DND-41 (cell line): ENCODE data around the gene F2R.

ENCODE experiments used
- ATAC-seq: fragments of 200-7000 bp; cut with Tn5 transposase; 3 replicates; pipeline ENCODE4 v1.9.1; 2021; ENCODE audit warnings: low read depth; ENCODE audit not compliant: insufficient read depth
- DNase-seq: peaks from one replicate; pipeline ENCODE4 v3.0.0-alpha.2; 2020
- H2AFZ ChIP-seq: 2 replicates; pipeline ENCODE4 v1.6.0; 2012; ENCODE audit warnings: low read depth, low read length
- H3K27ac ChIP-seq: 2 replicates; pipeline ENCODE4 v1.5.1; 2012; ENCODE audit warnings: low read length, inconsistent platforms
- H3K27me3 ChIP-seq: fragments of 200-600 bp; sonication (generic); 2 replicates; pipeline ENCODE4 v1.6.0; 2012; ENCODE audit warnings: low read length, mild to moderate bottlenecking, inconsistent platforms; ENCODE audit not compliant: insufficient read depth, poor library complexity
- H3K36me3 ChIP-seq: 2 replicates; pipeline ENCODE4 v1.5.1; 2012; ENCODE audit warnings: low read length, inconsistent platforms; ENCODE audit not compliant: insufficient read depth
- H3K4me1 ChIP-seq: 2 replicates; pipeline ENCODE4 v1.5.1; 2012; ENCODE audit warnings: mild to moderate bottlenecking, low read length; ENCODE audit not compliant: insufficient read depth
- H3K4me2 ChIP-seq: 2 replicates; pipeline ENCODE4 v1.6.0; 2012; ENCODE audit warnings: mild to moderate bottlenecking, moderate library complexity, low read length, inconsistent platforms; ENCODE audit not compliant: insufficient read depth
- H3K4me3 ChIP-seq, 2 experiments: fragments of 200-600 bp in 1 of 2; shearing (Covaris generic) in 1 of 2; 2 replicates each; pipeline ENCODE4 v1.5.1; 2012 to 2016; ENCODE audit warnings: inconsistent platforms in 2 of 2, low read length in 2 of 2, mild to moderate bottlenecking in 2 of 2, low read depth in 1 of 2, moderate library complexity in 1 of 2
- H3K79me2 ChIP-seq: 2 replicates; pipeline ENCODE4 v1.6.0; 2012; ENCODE audit warnings: low read length, inconsistent platforms; ENCODE audit not compliant: insufficient read depth
- H3K9ac ChIP-seq: 2 replicates; pipeline ENCODE4 v1.6.0; 2012; ENCODE audit warnings: low read depth, mild to moderate bottlenecking, inconsistent platforms, low read length, moderate library complexity
- H3K9me3 ChIP-seq: 2 replicates; pipeline ENCODE4 v1.5.1; 2012; ENCODE audit warnings: low read length, moderate library complexity, mild to moderate bottlenecking, inconsistent platforms; ENCODE audit not compliant: insufficient read depth, severe bottlenecking
- H4K20me1 ChIP-seq: 2 replicates; pipeline ENCODE4 v1.6.0; 2012; ENCODE audit warnings: low read length; ENCODE audit not compliant: insufficient read depth
- EZH2 ChIP-seq: IDR thresholded peaks from 3 replicates; pipeline ENCODE4 v1.6.1; 2012; ENCODE audit warnings: borderline replicate concordance, low read depth, mild to moderate bottlenecking, moderate library complexity, low read length, inconsistent platforms; ENCODE audit not compliant: severe bottlenecking
- TF ChIP-seq, protein P1 (sequence below): IDR thresholded peaks from 2 replicates; pipeline ENCODE4 v1.5.1; 2012; ENCODE audit warnings: borderline replicate concordance, low read length, moderate library complexity, mild to moderate bottlenecking; ENCODE audit not compliant: poor library complexity, severe bottlenecking; ENCODE audit errors: extremely low read depth

F2R gene

DNA sequence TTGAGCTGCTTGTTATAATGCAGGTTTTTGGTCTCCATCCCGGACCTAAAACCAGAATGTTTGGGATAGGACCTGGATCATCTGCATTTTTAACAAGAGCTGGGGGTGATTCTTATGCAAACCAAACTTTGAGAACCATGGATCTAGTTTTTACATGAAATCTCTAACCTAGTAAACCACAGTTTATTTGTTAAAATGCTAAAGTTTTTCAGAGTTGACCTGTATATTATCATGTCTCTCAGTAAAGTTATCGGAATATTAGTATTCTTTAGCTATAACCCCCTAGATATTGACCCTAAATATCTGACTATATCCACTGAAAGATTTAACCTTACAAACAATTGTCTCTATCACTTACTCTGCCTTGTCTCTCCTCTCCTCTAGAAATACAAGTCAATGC, 28.7 kb downstream of the F2R start:
- no peaks in the 10 kb centered on the region for H3K79me2 ChIP-seq
- TF ChIP-seq, protein P1, sequence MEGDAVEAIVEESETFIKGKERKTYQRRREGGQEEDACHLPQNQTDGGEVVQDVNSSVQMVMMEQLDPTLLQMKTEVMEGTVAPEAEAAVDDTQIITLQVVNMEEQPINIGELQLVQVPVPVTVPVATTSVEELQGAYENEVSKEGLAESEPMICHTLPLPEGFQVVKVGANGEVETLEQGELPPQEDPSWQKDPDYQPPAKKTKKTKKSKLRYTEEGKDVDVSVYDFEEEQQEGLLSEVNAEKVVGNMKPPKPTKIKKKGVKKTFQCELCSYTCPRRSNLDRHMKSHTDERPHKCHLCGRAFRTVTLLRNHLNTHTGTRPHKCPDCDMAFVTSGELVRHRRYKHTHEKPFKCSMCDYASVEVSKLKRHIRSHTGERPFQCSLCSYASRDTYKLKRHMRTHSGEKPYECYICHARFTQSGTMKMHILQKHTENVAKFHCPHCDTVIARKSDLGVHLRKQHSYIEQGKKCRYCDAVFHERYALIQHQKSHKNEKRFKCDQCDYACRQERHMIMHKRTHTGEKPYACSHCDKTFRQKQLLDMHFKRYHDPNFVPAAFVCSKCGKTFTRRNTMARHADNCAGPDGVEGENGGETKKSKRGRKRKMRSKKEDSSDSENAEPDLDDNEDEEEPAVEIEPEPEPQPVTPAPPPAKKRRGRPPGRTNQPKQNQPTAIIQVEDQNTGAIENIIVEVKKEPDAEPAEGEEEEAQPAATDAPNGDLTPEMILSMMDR, result no peak
- no peak for TF ChIP-seq EZH2
- no peak overlapping the region for H3K27ac ChIP-seq
- DNase-seq (no peak), ATAC-seq (no peak)
- H4K20me1 ChIP-seq, result no peaks in the 10 kb centered on the region
- no peaks in the 10 kb centered on the region for H3K36me3 ChIP-seq
- H3K4me2 ChIP-seq, result no peak overlapping the region
- no peaks in the 10 kb centered on the region for H3K27me3 ChIP-seq
- H3K4me3 ChIP-seq, result no peak overlapping the region
- no peak overlapping the region for H3K9ac ChIP-seq
- H3K9me3 ChIP-seq, result no peaks in the 10 kb centered on the region
- no peaks in the 10 kb centered on the region for H3K4me1 ChIP-seq
- no peak overlapping the region for H2AFZ ChIP-seq

DNA sequence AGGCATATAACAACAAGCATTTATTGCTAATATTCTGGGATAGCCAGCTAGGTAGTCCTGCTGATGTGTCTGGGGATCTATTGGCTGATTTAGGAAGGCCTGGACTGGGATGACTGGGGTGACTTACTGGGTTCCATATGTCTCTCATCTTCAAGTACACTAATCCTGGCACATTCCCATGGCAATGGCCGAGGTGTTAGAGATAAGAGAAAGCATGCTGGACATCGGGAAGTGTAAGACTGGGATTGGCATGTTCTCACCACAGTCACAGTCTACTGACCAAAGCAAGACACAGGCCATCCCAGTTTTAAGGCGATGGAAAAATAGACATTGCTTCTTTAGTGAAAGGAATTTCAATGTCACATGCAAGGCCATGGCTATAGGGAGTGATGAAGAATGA, 29.7 kb downstream of the F2R start:
- TF ChIP-seq, protein P1, result no peak
- H3K79me2 ChIP-seq, result no peaks in the 10 kb centered on the region
- no peaks in the 10 kb centered on the region for H4K20me1 ChIP-seq
- no peak overlapping the region for H2AFZ ChIP-seq
- no peaks in the 10 kb centered on the region for H3K27me3 ChIP-seq
- no peak for ATAC-seq
- H3K9ac ChIP-seq, result no peak overlapping the region
- no peak for DNase-seq
- H3K9me3 ChIP-seq, result no peaks in the 10 kb centered on the region
- no peak overlapping the region for H3K4me3 ChIP-seq
- H3K27ac ChIP-seq, result no peak overlapping the region
- no peak overlapping the region for H3K4me2 ChIP-seq
- no peaks in the 10 kb centered on the region for H3K36me3 ChIP-seq
- no peaks in the 10 kb centered on the region for H3K4me1 ChIP-seq

DNA sequence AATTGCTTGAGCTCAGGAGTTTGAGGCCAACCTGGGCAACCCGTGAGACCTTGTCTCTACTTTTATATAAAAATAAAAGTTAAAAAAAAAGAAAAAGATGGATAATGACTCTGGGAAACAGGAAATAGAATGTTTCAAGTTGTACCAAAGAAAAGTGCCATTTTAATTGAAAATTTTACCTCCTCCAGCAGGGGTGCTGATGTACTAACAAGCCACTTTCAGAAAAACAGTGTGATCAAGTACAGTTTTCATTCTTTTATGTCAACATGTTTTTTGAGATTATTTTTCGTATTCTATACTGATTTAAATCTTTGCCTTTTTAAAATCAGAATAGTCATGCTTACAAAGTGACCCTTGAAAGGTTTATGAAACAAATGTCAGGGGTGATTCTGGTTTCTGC, 30.8 kb downstream of the F2R start:
- no peaks in the 10 kb centered on the region for H3K9me3 ChIP-seq
- no peaks in the 10 kb centered on the region for H3K36me3 ChIP-seq
- no peaks in the 10 kb centered on the region for H3K79me2 ChIP-seq
- no peaks in the 10 kb centered on the region for H3K4me1 ChIP-seq
- no peak overlapping the region for H3K9ac ChIP-seq
- H3K4me2 ChIP-seq, result no peak overlapping the region
- ATAC-seq, result no peak
- TF ChIP-seq EZH2, result no peak
- no peak for DNase-seq
- H3K27me3 ChIP-seq, result no peaks in the 10 kb centered on the region
- H2AFZ ChIP-seq, result no peak overlapping the region
- H3K27ac ChIP-seq, result no peak overlapping the region
- H3K4me3 ChIP-seq, result no peak overlapping the region
- H4K20me1 ChIP-seq, result no peaks in the 10 kb centered on the region

DNA sequence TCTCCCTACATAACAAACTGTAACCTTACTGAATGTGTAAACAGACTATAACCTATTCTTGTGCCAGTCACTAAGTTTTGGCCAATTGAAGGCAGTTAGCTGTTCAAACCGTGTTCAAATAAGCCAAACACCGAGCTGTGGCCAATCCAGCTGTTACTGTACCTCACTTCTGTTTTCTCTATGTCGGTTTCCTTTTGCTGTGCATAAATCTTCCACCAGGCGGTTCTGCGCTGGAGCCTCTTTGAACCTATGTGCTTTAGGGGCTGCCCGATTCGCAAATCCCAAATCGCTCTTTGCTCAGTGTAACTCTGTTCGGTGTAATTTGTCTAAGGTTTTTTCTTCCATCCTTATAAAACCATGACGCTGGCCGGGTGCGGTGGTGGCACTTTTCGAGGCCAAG, 31.8 kb downstream of the F2R start:
- no peak for DNase-seq
- Histone ChIP-seq H2AFZ (no peak overlapping the region), H3K36me3 (no peaks in the 10 kb centered on the region), H4K20me1 (no peaks in the 10 kb centered on the region), H3K4me1 (no peaks in the 10 kb centered on the region), H3K27me3 (no peaks in the 10 kb centered on the region), H3K4me2 (no peak overlapping the region), H3K9me3 (no peaks in the 10 kb centered on the region), H3K27ac (no peak overlapping the region), H3K4me3 (no peak overlapping the region), H3K9ac (no peak overlapping the region), H3K79me2 (no peaks in the 10 kb centered on the region)
- TF ChIP-seq EZH2, result no peak
- TF ChIP-seq, protein P1, result no peak
- ATAC-seq, result no peak
